Left forelimb (tissue), 1 donor: ENCODE measurements around the gene C1QTNF5.

Source experiments
- DNase-seq: peaks from one replicate; pipeline ENCODE4 v3.0.0-alpha.2; 2018; ENCODE audit warnings: low spot score

Gene C1QTNF5

DNA sequence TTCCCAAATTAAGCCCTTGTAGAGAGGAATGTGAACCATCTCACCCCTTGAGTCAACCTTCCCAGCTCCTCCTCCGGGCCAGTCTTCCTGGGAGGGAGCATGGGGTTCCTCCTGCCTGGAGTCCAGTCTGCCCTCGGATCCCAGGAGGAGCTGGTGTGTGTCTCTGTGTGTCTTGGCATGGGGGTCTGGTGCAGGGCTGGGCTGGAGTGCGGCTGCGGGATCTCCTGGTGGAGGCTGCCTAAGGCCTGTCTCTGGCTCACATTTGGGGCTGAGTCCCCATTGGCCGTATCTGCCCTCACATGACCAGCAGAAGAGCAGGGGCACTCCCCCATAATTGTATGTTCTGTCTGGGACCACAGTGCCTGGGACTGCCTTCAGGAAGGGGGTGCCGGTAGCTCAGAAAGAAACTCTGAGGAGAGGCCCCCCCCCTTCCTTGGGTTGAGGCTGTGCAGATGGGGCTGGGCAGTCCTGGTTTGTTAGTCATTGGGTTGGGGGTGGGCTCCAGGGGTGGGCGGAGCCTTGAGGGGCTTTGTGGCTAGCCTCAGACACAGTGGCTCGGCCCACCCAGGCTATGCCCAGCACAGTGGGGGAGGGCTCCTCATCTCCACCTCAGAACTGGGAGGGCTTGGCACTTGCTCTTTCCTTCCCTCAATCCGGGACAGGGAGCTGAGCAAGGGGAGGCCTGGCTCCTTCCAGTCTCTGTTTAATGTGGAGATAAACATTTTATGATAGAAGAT lies 2.9 kb downstream of the C1QTNF5 start:
- peak; percentile 72 for DNase-seq

DNA sequence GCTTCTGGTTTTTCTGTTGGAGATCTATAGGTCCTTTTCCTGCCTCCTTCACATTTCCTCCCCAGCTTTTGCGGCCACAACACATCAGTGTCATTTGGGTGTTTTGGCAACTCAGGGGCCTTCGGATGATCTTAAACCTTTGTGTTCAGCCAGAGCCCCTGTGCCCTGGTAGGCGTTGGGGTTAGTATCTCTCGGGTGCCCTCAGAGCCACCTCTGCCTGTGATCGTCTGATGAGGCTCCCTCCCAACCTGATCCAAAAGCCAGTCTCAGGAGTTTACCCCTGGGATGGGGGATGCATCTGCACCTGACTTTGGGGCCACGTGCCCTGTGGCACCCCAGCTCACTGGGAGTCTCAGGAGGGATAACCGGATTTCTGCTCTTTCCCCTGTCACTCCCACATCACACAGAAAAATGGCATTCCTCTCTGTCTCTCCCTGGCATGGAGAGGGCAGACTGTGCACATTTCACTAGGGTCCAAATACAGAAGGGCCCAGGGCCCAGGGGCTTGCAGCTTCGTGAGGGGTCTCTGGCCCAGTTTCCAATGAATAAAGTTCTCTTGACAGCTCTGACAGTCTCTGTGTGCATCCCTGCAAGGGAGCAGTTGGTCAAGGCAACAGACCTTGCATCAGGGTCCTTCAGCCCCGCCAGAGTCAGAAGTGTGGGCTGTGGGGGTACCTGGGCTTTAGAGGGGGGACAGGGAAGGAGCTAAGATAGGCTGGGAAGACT lies 3.8 kb downstream of the C1QTNF5 start:
- DNase-seq, result no peak

DNA sequence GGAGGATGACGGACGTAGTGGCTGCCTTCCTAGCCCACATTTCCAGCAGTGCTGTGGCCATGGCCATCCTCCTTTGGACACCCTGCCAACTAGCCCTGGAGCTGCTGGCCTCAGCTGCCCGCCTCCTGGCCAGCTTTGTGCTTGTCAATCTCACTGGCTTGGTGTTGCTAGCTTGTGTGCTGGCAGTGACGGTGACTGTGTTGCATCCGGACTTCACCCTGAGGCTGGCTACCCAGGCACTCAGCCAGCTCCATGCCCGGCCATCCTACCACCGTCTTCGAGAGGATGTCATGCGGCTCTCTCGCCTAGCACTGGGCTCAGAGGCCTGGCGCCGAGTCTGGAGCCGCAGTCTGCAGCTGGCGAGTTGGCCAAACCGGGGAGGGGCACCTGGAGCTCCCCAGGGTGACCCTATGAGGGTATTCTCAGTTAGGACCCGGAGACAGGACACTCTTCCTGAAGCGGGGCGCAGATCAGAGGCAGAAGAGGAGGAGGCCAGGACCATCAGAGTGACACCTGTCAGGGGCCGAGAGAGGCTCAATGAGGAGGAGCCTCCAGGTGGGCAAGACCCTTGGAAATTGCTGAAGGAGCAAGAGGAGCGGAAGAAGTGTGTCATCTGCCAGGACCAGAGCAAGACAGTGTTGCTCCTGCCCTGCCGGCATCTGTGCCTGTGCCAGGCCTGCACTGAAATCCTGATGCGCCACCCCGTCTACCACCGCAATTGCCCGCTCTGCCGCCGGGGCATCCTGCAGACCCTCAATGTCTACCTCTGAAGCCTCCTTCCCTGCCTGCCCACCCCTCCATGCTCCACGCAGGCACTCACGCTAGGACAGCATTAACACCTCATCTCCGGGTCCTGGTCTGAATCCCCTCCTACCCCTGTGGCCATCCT lies 4.8 kb downstream of the C1QTNF5 start:
- no peak for DNase-seq

DNA sequence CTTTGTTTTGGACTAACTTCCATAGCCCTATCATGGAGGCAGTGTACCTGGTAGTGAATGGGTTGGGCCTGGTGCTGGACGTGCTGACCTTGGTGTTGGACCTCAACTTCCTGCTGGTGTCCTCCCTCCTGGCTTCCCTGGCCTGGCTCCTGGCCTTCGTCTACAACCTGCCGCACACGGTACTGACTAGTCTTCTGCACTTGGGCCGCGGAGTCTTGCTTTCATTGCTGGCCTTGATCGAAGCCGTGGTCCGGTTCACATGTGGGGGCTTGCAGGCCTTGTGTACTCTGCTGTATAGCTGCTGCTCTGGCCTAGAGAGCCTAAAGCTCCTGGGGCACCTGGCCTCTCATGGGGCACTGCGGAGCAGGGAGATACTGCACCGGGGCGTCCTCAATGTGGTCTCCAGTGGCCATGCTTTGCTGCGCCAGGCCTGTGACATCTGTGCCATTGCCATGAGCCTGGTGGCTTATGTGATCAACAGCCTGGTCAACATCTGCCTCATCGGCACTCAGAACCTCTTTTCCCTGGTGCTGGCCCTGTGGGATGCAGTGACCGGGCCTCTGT lies 5.5 kb downstream of the C1QTNF5 start:
- no peak for DNase-seq

DNA sequence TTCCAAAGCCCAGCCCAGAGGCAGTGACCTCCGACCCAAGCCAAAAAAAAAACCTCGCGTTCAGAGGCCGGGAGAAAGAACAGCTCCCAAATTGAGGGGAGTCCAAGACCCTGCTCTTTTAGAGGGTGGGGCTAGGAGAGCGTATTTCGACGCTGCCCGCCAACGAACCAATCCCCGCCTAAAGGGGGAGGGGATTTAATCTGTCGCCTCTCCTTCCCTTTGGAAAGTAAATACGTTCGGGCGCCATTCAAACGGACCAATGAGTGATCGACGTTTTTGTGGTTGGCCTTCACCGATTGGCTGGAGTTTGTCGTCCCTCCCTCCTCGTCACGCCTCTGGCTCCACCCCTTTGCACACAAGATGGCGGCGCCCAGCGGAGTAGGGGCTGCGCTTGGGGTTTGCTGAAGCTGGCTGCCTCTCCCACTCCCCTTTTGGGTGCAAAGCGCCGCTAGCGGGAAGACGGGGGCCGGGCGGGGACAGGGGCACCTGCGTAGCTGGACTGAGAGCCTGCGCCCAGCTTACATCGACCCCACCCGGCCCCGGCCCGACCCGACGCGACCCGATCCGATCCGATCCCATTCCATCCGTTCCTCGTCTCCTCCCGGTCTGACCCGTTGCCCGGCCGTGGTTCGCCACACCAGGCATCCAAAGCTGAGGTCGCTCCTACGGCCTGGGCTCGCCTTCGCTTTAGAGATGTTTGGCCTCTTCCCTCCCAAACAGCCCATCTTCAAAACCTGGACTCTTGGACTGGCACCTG lies 6.3 kb downstream of the C1QTNF5 start, which contains the start of gene RNF26:
Gene RNF26 (plus strand): TSS at position 354 of the 757 bp plus-strand sequence. CDS start 596 bp downstream, outside the sequence.
- DNase-seq, result peak; percentile 94

DNA sequence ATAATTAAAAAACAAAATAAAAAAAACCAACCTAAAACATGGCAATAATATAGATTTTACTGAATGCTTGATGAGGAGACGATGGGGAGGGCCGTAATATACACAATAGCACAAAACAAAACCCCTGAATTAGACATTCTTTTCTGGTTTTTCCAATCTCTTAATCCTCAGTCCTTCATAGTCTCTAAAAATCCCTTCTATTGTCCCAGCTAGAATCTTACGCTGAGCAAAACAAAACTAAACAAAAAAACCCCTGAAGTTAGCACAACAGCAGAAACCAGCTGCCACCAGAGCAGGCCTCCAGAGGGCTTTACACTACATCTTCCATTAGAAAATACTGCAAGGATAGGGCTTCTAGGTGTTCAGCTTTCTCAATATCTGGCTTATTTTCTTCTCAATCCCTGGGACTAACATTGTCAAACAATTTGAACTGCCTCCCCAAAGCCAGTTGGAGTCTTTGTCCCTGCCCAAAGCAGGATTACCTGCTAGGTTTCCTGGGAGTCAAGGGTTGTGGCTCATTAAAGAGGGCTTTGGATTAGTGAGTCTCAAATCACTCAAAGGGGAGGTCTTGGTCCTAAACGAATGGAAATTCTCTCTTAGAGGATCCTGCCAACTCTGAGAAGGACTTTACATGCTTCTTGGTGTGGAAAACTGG lies 8.4 kb downstream of the C1QTNF5 start:
- DNase-seq, result no peak

DNA sequence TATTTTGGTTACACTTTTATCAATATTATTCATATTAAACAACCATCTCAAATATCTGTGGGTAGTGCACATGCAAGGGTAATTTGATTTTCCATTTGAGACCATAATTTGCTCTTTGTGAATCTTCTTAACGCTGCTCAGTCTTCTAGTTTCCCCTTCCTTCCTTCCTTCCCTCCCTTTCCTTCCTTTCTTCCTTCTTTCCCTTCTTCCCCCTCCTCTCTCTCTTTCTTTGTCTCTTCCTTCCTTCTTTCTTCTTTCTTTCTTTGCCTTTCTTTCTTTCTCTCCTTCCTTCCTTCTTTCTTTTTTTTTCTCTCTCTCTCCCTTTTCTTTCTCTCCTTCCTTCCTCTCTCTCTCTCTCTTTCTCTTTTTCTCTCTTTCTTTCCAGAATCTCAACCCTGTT lies 10.4 kb downstream of the C1QTNF5 start:
- DNase-seq, result no peak

DNA sequence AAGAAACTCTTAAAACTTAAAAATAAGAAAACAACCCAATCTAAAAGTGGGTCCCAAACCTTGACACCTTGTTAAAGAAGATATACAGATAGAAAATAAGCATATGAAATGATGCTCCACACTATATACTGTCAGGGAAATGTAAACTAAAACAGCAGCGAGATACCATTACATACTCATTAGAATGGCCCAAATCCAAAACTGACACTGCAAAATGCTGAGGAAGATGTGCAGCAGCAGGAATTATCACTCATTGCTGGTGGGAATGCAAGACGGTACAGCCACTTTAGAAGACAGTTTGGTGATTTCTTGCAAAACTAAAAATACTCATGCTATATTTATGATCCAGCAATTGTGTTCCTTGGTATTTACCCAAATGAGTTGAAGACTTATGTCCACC lies 11.4 kb downstream of the C1QTNF5 start:
- DNase-seq, result no peak

DNA sequence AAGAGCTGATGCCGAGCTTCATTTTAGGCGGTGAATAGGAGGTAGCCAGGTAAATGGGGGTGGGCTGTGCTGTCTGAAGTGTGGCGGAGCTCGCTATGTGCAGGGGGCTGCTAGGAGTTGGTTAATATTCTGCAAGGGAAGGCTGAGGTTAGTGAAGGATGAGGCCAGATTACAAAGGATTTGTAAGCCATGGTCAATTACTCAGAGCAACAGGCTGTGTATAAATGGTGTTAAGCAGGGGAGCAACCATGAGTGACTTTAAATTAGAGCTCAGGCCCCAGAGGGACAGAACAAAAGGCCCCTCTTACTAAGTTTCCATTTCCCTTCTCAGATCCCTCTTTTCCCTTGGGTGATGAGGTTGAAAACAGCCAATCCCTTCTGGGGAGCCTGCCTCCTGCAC lies 16.5 kb downstream of the C1QTNF5 start:
- DNase-seq, result no peak

DNA sequence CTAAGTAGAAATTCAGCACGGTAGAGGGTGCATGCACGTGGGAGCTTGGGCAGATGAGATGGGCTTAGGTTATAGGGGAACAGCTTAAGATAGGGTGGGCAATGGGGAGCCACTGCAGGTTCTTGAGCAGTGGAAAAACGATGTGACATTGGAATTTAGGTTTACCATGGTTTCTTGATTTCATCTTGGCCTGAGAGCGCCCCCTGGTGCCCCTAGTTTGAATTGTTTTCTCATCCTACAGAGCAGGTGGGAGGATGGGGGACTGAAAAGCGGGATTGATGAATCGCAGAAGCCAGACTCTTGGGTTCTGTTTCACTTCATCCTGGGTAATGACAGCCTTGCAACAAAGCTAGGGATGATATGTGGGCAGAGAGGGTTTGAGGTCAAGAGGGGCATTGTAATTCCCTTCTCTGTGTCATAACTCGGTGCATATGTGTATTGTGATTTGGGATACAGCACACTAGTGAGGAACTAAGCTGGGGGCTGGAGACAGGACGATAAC lies 17.1 kb downstream of the C1QTNF5 start:
- DNase-seq, result peak; percentile 81

DNA sequence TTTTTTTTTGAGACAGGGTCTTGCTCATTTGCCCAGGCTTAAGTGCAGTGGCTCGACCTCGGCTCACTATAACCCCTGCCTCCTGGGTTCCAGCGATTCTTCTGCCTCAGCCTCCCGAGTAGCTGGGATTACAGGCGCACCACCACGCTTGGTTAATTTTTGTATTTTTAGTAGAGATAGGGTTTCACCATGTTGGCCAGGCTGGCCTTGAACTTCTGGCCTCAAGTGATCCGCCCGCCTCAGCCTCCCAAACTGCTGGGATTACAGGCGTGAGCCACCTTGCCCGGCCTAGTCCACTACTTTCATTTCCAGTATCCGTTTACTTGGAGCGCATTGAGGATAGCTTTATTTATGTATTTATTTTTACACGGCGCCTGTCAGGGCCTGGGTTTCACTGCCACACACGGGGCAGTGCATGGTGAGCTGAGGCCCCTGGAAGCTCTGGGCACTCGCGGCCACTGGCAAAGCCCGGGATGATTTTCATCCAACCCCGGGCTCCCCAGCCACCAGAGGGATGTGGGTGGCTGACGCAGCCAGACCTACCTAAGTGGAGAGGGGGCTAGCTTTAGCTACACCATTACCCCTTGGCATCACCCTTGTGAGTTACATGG lies 17.7 kb downstream of the C1QTNF5 start:
- no peak for DNase-seq

DNA sequence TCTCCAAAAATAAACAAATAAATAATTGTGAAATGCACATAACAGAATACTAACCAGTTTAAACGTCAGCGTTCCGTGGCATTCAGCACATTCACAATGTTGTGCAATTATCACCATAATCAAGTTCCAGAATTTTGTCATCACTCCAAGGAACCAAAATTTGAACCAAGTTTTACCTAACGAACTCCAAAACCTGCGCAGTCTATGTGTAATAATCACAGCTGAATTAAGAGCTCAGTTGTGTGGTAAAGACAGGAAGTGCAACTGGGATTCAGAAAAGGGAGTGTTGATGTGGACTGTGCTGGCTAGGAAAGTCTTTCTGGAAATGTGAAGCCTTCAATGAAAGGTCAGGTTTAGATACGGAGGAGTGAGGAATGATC lies 18.3 kb downstream of the C1QTNF5 start:
- no peak for DNase-seq

DNA sequence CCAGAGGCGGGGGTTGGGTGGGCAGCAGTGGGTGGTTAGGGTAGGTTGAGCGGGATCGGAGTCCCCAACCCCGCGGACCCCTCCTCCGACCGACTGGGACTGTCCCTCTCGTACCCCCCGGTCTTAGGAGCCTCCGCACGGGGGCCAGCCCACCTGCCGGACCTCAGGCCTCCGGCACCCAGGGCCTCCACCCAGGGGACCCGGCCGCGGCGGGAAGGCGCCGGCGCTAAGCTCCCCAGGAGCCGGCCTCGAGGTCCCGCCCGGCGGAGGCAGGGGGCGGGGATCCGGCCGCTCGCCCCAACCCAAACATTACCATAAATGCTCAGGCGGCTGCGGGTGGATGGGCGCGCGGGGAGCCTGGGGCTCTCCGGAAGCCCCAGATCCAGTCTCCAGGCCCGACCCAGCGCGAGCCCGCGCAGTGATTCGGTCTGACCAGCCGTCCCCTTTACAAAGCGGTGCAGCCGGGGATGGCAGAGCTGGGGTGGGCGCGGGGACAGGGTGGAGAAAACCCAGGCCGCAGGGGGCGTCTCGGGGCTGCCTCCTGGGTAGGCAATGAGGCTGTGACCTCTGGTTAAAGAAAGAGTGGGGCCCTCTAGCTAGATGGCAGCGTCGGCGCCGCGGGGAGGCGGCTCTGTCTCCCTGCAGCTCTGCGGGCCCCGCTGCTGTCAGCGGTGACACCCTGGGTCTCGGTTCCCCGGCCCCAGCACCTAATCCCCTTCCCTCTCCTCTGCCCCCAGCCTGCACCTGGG lies 19.7 kb downstream of the C1QTNF5 start:
- no peak for DNase-seq

DNA sequence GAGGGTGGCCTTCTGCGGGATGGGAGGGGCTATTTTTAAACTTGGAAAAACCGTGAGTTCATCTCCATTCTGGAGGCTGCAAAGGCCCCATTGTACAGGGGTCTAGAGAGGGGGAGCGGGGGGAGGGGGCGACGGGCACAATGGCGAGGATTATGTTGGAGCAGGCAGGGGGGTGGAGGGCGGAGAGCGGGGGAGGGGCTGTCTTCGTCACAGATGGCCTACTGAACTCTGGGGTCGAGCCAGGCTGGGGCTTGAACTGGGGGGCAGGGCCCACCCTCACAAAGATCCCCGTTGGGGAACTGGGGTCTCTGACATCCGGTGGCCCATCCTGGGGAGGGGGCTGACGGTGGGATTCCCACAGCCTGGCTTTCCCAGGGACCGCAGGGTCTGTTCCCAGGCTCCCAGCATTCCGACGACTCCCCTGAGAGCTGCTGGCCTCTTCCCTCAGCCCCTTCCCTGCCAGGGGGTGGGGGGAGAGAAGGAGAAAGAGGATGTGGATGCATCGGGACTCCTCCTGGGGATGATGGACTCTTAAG lies 20.4 kb downstream of the C1QTNF5 start:
- no peak for DNase-seq

DNA sequence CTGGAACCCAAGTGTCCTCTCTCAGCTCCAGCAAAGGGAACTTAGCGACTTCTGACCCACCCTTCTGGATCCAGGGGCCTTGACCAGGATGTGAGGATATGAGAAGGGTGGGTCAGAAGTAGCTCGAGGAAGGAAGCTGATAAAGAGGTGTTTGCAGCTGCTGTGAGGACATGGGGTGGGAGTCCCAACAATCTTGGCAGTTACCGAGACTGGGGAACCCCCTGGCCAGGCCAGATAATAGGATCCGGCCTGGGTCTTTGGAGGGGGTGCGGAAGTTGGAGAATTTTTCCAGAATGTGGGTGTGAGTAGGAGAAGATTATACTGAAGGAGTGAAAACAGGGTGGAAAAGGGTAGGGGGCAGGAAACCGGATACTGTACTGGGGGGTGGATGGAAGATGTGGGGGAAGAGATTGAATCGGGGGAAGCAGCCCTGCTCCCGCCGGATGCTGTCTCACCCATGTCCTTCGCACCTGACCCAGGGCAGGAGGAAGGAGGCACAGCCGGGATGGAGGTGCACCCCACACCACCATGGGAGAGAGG lies 20.9 kb downstream of the C1QTNF5 start:
- DNase-seq, result no peak

DNA sequence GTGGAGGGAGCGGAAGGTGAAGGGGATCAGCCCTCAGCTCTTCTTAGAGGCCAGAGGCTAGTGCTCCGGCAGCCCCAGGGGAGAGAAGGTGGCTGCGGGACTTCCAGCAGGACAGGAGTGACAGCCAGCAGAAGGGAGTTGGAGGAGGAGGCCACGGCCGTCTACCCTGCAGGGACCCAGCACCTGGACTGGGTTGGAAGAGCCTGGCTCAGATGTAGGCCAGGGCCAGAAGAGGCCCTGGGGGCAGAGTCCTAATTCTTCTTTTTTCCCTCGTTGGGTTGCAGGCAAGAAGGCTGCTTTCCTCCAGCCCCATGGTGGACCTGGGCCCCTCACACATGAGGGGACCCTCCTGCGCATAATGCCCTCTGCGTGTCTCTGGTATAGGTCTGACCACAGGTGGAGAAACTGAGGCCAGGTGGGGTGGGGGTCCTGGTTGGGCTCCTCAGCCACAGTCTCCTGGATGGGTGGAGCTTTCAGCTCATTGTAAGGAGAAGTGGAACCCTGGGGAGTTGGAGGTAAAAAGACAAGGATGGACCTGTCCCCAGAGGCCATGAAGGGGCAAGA lies 21.5 kb downstream of the C1QTNF5 start:
- no peak for DNase-seq

DNA sequence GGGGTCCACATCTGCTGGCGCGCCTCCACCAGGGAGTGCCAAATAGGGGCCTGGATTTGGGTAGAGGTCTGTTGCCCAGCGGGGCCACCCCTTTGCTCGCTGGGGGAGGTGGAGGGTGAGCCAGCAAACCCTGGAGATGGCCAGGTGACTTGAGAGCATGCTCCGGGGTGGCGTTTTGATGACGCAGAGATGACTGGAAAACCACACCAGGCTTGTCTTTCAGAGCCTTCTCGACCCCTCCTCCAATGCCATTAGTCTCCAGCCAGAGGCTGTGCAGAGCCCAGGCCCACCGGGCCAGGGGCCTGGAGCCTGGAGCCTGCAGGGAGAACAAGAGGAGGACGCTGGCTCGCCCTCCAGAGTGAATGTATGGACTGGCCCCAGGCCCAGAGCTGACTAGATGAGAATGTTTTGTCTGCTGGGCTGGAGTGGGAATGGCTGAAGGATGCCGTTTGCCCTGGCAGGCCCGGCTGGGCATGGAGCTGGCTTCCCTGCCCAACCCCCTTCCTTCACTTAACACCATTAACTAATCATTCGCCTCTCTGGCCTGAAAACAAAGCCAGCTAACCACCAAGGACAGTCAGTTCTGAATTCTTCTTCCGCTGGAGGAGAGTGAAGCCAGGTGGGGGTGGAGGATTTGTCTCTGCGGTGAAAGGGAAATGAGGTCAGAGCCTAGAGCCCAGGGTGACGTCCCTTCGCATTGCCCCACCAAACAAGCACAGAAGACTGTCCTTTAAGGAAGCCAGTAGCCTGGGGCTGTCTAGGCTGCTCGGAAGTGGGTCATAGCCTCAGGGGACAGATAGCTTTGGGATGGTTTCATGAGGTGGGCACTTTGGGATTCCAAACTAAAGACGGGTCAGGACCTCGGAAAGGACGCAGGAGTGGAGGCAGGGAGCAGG lies 22.2 kb downstream of the C1QTNF5 start:
- no peak for DNase-seq
